GM21529 (cell line): ENCODE data around the gene NDUFA6.
"Not testable (repeated sequence)": the region's sequence is repeated elsewhere in the genome, so short reads cannot be mapped to it uniquely, and the experiment has no call there.

Experiments used
- ATAC-seq: cut with Tn5 transposase; IDR thresholded peaks from one replicate; pipeline ENCODE4 v1.9.1; 2021; ENCODE audit not compliant: unreplicated experiment

The NDUFA6 gene

GRCh38 chr22:42090596-42091454 is at the start of gene NDUFA6:
NDUFA6 (minus strand) TSS chr22:42090772; CDS start chr22:42090744, 28 bp downstream.
- peak; percentile 92 for ATAC-seq

- not testable (repeated sequence) for ATAC-seq
Measured at GRCh38 chr22:42140153-42140552, 49.6 kb upstream of the NDUFA6 start.

GRCh38 chr22:42139508-42139907 is 48.9 kb upstream of the NDUFA6 start:
- not testable (repeated sequence) for ATAC-seq

DNA sequence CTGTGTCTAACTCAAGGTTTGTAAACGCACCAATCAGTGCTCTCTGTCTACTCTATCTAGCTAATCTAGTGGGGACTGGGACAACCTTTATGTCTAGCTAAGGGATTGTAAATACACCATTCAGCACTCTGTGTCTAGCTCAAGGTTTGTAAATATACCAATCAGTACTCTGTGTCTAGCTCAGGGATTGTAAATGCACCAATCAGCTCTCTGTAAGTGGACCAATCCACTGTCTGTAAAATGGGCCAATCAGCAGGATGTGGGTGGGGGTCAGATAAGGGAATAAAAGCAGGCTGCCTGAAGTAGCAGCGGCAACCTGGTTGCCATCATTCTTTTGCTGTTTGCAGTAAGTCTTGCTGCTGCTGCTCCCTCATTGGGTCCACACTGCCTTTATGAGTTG is 48.4 kb upstream of the NDUFA6 start:
- ATAC-seq: no peak

DNA sequence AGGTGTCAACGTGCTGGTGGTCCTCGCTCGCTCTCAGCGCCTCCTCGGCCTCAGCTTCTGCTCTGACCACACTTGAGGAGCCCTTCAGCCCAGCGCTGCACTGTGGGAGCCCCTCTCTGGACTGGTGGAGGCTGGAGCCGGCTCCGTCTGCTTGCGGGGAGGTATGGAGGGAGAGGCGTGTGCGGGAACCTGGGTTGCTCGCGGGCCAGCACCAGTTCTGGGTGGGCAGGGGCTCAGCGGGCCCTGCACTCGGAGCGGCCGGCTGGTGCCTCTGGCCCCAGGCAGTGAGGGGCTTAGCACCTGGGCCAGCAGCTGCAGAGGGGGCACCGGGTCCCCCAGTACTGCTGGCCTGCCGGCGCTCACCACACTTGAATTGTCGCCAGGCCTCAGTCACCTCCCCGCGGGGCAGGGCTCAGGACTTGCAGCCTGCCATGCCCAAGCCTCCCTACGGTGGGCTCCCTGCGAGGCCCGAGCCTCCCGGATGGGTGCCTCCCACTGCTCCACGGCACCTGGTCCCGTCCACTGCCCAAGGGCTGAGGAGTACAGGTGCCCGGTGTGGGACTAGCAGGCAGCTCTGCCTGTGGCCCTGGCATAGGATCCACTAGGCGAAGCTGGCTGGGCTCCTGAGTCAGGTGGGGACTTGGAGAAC is 47.7 kb upstream of the NDUFA6 start:
- ATAC-seq: no peak

DNA sequence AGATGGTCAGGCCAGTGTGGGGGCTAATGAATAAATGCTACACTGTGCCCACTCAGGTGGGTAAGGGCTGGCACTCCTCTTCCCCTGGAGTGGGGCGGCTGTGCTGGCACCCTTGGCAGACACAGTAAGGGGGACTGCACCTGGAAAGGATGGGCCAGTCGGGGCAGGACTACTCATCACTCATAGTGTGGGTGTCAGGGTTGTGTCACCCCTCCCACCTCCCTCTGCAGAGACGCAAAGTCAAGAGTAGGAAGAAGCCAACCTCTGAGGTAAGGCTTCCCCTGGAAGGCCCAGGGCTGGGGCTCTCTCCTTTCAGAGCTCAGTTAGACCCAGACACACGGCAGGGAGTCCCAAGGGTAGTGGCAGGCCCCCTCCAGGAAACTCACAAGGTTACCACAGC is 45.1 kb upstream of the NDUFA6 start:
- not testable (repeated sequence) for ATAC-seq

- no peak for ATAC-seq
Measured at GRCh38 chr22:42134100-42135020, 43.8 kb upstream of the NDUFA6 start.

GRCh38 chr22:42132457-42132856 is 41.9 kb upstream of the NDUFA6 start:
- no peak for ATAC-seq

DNA sequence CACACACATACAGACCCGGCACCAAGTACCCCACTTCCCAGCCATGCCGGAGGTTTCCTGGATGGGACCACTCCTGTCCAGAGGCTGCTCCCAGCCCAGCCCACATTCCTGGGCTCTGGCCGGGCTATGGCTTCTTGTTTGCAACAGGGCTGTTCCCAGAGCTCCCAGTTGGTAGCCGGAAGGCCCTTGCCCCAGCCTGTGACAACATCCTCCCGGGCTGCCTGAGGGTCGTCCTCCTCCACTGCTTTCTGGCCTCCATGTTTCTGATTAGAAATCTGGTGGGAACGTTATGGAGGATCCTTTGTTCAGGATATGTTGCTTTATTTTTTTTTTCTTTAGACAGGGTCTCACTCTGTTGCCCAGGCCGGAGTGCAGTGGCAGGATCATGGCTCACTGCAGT is 41.0 kb upstream of the NDUFA6 start:
- ATAC-seq: no peak

DNA sequence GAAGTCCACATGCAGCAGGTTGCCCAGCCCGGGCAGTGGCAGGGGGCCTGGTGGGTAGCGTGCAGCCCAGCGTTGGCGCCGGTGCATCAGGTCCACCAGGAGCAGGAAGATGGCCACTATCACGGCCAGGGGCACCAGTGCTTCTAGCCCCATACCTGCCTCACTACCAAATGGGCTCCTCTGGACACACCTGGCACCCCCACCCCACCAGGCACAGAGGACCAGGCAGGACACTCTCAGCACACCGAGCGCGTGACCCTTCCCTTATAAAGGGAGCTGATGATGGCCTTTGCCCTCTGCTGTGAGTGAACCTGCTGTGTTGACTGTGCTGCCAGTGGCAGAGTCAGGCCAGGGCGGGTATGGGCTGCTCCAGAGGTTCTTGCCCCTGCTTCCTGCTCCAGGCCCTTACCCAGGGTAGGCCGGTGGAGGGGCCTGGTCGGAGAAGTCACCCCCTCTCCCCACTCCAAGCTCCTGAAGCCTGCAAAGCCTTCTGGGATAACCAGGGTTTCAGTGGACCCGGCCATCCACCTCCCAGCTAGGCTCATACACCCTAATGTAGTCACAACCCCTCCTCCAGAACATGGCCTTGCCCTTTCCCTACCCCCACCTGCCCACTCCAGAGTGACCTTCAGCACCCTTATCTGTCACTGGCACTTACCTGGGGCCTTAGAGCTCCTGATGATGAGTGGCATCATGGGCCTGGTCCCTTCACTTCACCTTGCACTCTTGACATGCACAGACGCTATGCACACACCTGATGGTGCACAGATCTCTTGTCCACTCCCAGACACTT is 40.3 kb upstream of the NDUFA6 start, which contains the start of gene CYP2D6:
TSS of gene CYP2D6 (minus strand) at position 172 of the 793 bp plus-strand sequence. CDS start at position 153, 19 bp downstream.
- ATAC-seq: not testable (repeated sequence)

GRCh38 chr22:42130182-42130581 is 39.6 kb upstream of the NDUFA6 start:
- ATAC-seq: not testable (repeated sequence)

- not testable (repeated sequence) for ATAC-seq
Measured at GRCh38 chr22:42128776-42129694, 38.5 kb upstream of the NDUFA6 start.

DNA sequence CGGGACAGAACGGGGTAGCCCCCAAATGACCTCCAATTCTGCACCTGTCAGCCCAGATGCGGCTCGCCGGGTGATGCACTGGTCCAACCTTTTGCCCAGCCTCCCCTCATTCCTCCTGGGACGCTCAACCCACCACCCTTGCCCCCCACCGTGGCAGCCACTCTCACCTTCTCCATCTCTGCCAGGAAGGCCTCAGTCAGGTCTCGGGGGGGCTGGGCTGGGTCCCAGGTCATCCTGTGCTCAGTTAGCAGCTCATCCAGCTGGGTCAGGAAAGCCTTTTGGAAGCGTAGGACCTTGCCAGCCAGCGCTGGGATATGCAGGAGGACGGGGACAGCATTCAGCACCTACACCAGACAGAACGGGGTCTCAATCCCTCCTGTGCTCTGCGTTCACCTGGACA is 37.4 kb upstream of the NDUFA6 start:
- not testable (repeated sequence) for ATAC-seq

- no peak for ATAC-seq
Measured at GRCh38 chr22:42127606-42128005, 37.0 kb upstream of the NDUFA6 start.

DNA sequence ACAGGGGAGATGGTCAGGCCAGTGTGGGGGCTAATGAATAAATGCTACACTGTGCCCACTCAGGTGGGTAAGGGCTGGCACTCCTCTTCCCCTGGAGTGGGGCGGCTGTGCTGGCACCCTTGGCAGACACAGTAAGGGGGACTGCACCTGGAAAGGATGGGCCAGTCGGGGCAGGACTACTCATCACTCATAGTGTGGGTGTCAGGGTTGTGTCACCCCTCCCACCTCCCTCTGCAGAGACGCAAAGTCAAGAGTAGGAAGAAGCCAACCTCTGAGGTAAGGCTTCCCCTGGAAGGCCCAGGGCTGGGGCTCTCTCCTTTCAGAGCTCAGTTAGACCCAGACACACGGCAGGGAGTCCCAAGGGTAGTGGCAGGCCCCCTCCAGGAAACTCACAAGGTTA is 33.0 kb upstream of the NDUFA6 start:
- ATAC-seq: not testable (repeated sequence)

DNA sequence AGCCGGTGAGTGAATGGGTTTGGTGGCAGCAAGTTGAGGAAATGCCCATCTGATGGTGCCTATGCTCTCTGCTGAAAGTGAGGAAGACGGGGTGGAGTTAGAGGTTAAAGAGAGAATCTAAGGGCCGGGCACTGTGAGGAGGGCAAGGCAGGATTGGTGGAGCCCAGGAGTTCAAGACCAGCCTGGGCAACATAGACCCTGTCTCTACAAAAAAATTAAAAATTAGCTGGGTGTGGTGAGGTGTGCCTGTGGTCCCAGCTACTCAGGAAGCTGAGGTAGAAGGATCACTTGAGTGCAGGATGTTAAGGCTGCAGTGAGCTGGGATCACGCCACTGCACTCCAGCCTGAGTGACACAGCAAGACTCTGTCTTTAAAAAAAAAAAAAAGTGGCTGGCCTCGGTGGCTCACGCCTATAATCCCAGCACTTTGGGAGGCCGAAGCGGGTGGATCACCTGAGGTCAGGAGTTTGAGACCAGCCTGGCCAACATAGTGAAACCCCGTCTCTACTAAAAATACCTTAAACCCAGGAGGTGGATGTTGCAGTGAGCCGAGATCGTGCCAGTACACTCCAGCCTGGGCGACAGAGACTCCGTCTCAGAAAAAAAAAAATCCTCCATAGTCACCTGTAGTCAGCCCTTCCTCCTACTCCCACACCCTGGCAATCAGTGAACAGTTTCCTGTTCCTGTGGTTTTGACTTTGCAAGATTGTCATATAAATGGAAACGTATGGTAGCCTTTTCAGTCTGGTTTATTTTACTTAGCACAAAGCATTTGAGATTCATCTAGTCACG is 29.9 kb upstream of the NDUFA6 start:
- ATAC-seq: not testable (repeated sequence)

DNA sequence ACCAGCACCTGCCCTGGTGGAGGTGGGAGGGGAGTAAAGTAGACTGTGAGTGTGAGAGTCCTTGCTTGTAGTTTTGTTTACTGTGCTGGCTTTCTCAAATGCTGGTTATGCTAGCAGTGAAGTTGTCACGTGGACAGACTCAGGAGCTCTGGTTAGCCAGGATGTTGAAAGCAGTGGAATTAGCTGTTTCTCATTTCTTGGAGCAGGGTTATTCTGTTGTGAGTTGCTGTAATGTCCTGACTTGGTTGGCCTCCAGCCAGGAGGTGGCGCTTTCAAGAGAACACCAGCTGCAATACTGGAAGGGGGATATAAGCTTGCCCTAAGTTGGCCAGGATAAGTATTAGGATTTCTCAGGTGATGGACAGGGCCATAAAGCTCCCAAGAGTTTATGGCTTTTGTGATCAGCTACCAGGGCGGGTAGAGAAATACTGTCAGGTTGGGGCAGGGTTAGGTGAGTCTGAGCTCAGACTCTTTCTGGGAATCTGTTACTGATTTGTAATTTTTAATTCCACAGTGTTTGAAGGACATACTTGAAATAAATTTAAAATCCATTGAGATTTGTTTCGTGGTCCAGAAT is 26.4 kb upstream of the NDUFA6 start:
- ATAC-seq: no peak

DNA sequence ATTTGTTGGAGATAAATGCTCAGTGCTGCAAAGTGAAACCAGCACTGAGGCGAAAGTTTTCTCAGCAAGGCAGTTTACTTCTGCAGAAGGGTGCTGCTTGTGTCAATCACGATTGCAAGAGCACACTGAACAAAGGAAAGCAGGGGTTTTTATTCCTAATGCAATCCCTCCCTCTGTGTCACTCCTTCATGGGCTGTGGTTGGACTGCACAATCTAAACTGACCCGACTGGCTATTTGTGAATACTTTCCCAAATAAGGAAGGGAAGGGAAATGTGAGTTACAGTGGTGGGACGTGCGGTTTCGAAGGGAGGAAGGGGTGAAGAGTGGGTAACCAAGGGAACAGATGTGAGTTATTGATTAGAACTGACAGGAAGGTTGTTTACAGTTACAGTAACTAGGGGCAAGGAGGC is 24.9 kb upstream of the NDUFA6 start:
- ATAC-seq: not testable (repeated sequence)
